A549 (cell line): ENCODE data around the gene SNX15. TPM values are rescaled to one million over a fixed set of nuclear protein-coding genes. Genes with fewer than 3 reads are reported as not detected.

Experiments used
- ATAC-seq, 2 experiments: fragments of 200-7000 bp in 1 of 2; fragments of >200 bp in 1 of 2; cut with Nextera tagmentation in 1 of 2; cut with Tn5 transposase in 1 of 2; 3 replicates each; pipeline versions ENCODE4 v1.8.0 to v1.9.1; 2018 to 2020; ENCODE audit warnings: mild to moderate bottlenecking in 1 of 2, moderate library complexity in 1 of 2
- CTCF ChIA-PET: fragments of 300-600 bp; sonication (Branson Sonifier 250); formaldehyde crosslinking; extraction: SDS; loops from one replicate; lab custom pipeline; 2021; ENCODE audit warnings: antibody characterized with exemption, inconsistent platforms; lab: Yijun Ruan, JAX
- POLR2A ChIA-PET: fragments of 350-600 bp; formaldehyde crosslinking; extraction: SDS; loops from one replicate; lab custom pipeline; 2021; ENCODE audit warnings: antibody characterized with exemption, inconsistent platforms; lab: Yijun Ruan, JAX
- DNase-seq, 2 experiments: peaks; one replicate each; pipeline versions ENCODE4 v3.0.0 to v3.0.0-alpha.2; 2011 to 2016; ENCODE audit warnings: low read depth in 1 of 2, low spot score in 1 of 2
- FAIRE-seq: peaks from 2 replicates; lab custom pipeline; 2011; peaks lifted over from hg19 to GRCh38; lab: Jason Lieb, UNC
- H3K27ac ChIP-seq, 2 experiments: fragments of >200 bp; sonication (Bioruptor Twin); formaldehyde crosslinking; 3 replicates each; pipeline ENCODE4 v1.5.1; 2016 to 2017
- H3K4me1 ChIP-seq: fragments of >200 bp; sonication (Bioruptor Twin); formaldehyde crosslinking; 3 replicates; pipeline ENCODE4 v1.6.1; 2016
- H3K4me2 ChIP-seq: fragments of >200 bp; sonication (Bioruptor Twin); formaldehyde crosslinking; 3 replicates; pipeline ENCODE4 v1.6.1; 2016
- H3K4me3 ChIP-seq: fragments of >200 bp; sonication (Bioruptor Twin); formaldehyde crosslinking; 3 replicates; pipeline ENCODE4 v1.5.1; 2016
- H3K9me3 ChIP-seq: fragments of >200 bp; sonication (Bioruptor Twin); formaldehyde crosslinking; 3 replicates; pipeline ENCODE4 v1.6.1; 2016
- BHLHE40 ChIP-seq: IDR thresholded peaks from 2 replicates; pipeline ENCODE4 v1.6.1; 2012; ENCODE audit warnings: low read depth, low read length, inconsistent platforms
- EHMT2 ChIP-seq: fragments of 200-600 bp; sonication (generic); IDR thresholded peaks from 2 replicates; pipeline ENCODE4 v1.6.1; 2016; ENCODE audit warnings: antibody characterized with exemption, low read depth, mild to moderate bottlenecking, moderate library complexity
- ELK1 ChIP-seq: fragments of 150-350 bp; IDR thresholded peaks from 2 replicates; pipeline ENCODE4 v1.6.1; 2014; ENCODE audit warnings: low read depth, mild to moderate bottlenecking, low read length
- ESRRA ChIP-seq: fragments of 150-350 bp; IDR thresholded peaks from 2 replicates; pipeline ENCODE4 v1.6.1; 2014; ENCODE audit warnings: mild to moderate bottlenecking, low read length, borderline replicate concordance
- FOSB ChIP-seq: fragments of 250-450 bp; sonication (Bioruptor Pico); IDR thresholded peaks from 2 replicates; pipeline ENCODE4 v1.5.0; 2020; ENCODE audit warnings: mild to moderate bottlenecking, moderate library complexity
- GATA3 ChIP-seq: IDR thresholded peaks from 2 replicates; pipeline ENCODE4 v1.6.1; 2012; ENCODE audit warnings: borderline replicate concordance
- HOXB5 ChIP-seq: fragments of 250-450 bp; sonication (Bioruptor Pico); IDR thresholded peaks from 2 replicates; pipeline ENCODE4 v1.5.0; 2020; ENCODE audit warnings: mild to moderate bottlenecking, moderate library complexity
- PBX3 ChIP-seq: IDR thresholded peaks from 2 replicates; pipeline ENCODE4 v1.6.1; 2012
- RCOR1 ChIP-seq: fragments of 150-350 bp; IDR thresholded peaks from 2 replicates; pipeline ENCODE4 v1.6.1; 2014; ENCODE audit warnings: antibody characterized with exemption, low read length, low read depth
- REST ChIP-seq: fragments of 200-600 bp; sonication (generic); IDR thresholded peaks from 2 replicates; pipeline ENCODE4 v1.6.1; 2016; ENCODE audit warnings: antibody characterized with exemption, mild to moderate bottlenecking, moderate library complexity
- ZC3H11A ChIP-seq: fragments of 450-650 bp; IDR thresholded peaks from 2 replicates; pipeline ENCODE4 v1.6.1; 2014; ENCODE audit warnings: antibody characterized with exemption, mild to moderate bottlenecking
- ZFP36 ChIP-seq: fragments of 450-650 bp; IDR thresholded peaks from 2 replicates; pipeline ENCODE4 v1.6.1; 2014; ENCODE audit warnings: borderline replicate concordance; ENCODE audit not compliant: partially characterized antibody
- WGBS: methylation state at CpG from one replicate; pipeline ENCODE4 v1.1.6; 2017; ENCODE audit errors: missing lambda C conversion rate; 5-methylcytosine and 5-hydroxymethylcytosine counted together
- polyA plus RNA-seq, 4 experiments: library from polyadenylated mRNA; depleted of rRNA in 3 of 4; stranded (reverse); fragments of >200 nt; fragmentation: RNase III in 1 of 4; extraction: RNeasy Plus Mini Kit Qiagen cat#74134 plus additional on column Dnase treatment in 1 of 4; gene quantifications; 2 replicates in 3 of 4; 3 replicates in 1 of 4; pipeline ENCODE4 v1.2.3, GENCODE V29; 2011 to 2017

The SNX15 gene
- polyA plus RNA-seq, 2 of the 4 experiments (the other 2 are of a cell fraction) = 13.4 to 17.0 TPM

- 40% methylated on average over 8 of the region's 9 CpGs for WGBS
- peak overlapping the region; percentile 63 for H3K4me2 ChIP-seq
Measured at GRCh38 chr11:64998690-64999431, 28.4 kb upstream of the SNX15 start.

GRCh38 chr11:64999478-64999877, 27.8 kb upstream of the SNX15 start:
- FAIRE-seq = no peak
- H3K9me3 ChIP-seq = no peaks in the 10 kb centered on the region
- ChIA-PET CTCF (interaction anchor here (1.2 to 6.4 kb wide), 5 partner anchors 9 to 152 kb away, joined by 3 to 47 read pairs (median 7); partner anchors contain the start of gene ARL2), POLR2A (no interaction called here)
- peaks cover 29% of the 10 kb centered on the region for H3K4me1 ChIP-seq
- H3K4me2 ChIP-seq = peak overlapping the region; percentile 63
- H3K27ac ChIP-seq = peak overlapping the region; percentile 61 to 80; a peak in 5 of 6 replicates
- no peak for DNase-seq
- H3K4me3 ChIP-seq = no peak overlapping the region
- 73% methylated on average over 1 of the region's 1 CpG for WGBS
- ATAC-seq = no peak
- TF ChIP-seq EHMT2 = no peak
- 0 out of 2 replicates have a peak, but pooled peaks have one; percentile 43 for TF ChIP-seq HOXB5 (CRISPR knock-in tag)
- no peak for TF ChIP-seq RCOR1

More at GRCh38 chr11:64998690-64999431, 28.4 kb upstream of the SNX15 start:
- no peak for TF ChIP-seq BHLHE40
- TF ChIP-seq ELK1 = no peak
- no peak for TF ChIP-seq PBX3
- TF ChIP-seq HOXB5 (CRISPR knock-in tag) = no peak
- TF ChIP-seq FOSB (CRISPR knock-in tag) = no peak
- no peak for TF ChIP-seq ESRRA
- no peak for TF ChIP-seq GATA3
- TF ChIP-seq REST = no peak
- H3K4me1 ChIP-seq = peaks cover 29% of the 10 kb centered on the region
- no peak for FAIRE-seq
- peak; percentile 65 to 68 for DNase-seq
- peak overlapping the region; percentile 61 to 80 for H3K27ac ChIP-seq
- ChIA-PET POLR2A (interaction anchor here (0.7 to 1.2 kb wide), 2 partner anchors 8 to 102 kb away, joined by 3 to 4 read pairs; no protein-coding TSS in a partner anchor), CTCF (interaction anchor here (0.8 to 6.4 kb wide), 10 partner anchors 9 to 151 kb away, joined by 3 to 47 read pairs (median 8); partner anchors contain the start of gene ARL2)
- no peak overlapping the region for H3K4me3 ChIP-seq
- H3K9me3 ChIP-seq = no peaks in the 10 kb centered on the region
- peak; percentile 40 to 71 for ATAC-seq

GRCh38 chr11:65002706-65003105, 24.5 kb upstream of the SNX15 start:
- Histone ChIP-seq H3K4me2 (no peak overlapping the region), H3K27ac (no peak overlapping the region), H3K4me3 (no peak overlapping the region), H3K4me1 (peaks cover 31% of the 10 kb centered on the region), H3K9me3 (no peaks in the 10 kb centered on the region)
- ATAC-seq (no peak), DNase-seq (no peak), FAIRE-seq (no peak)
- WGBS = 86% methylated on average over 5 of the region's 5 CpGs
- CTCF ChIA-PET = interaction anchor here (0.6 to 4.7 kb wide), 7 partner anchors 11 to 125 kb away, joined by 3 to 43 read pairs (median 4); partner anchors contain the start of genes ARL2 and PPP2R5B
- POLR2A ChIA-PET = no interaction called here
- TF ChIP-seq ZC3H11A (no peak), ZFP36 (no peak)
